ENCODE results near the gene FAM135A.

DNA sequence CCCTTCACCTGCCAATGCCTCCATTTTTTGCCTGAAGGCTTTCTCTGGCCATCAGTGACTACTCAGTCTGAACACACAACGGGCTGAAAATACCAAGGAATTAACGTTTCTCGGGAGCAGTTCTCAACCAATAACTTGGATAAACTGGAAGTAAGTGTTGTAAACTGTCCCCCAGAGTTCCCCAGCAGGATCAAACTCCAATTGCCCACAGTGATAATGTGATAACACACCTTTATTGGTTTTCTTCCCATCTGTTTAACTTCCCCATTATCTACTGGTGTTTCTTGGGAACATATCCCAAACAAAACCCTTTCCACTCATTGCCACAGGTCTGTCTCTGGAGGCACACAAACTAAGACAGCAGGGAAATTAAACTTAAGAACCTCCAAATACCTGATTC is 21.8 kb upstream of the FAM135A start:
- no peak for TF ChIP-seq RAD21 (IDR thresholded peaks at IDR 0.05)
- no peak for TF ChIP-seq GABPA (IDR thresholded peaks at IDR 0.05 in 1 of 2, conservative IDR thresholded peaks at IDR 0.05 in 1 of 2)
- TF ChIP-seq TAF1 (conservative IDR thresholded peaks at IDR 0.05): no peak
- TF ChIP-seq, protein P1, sequence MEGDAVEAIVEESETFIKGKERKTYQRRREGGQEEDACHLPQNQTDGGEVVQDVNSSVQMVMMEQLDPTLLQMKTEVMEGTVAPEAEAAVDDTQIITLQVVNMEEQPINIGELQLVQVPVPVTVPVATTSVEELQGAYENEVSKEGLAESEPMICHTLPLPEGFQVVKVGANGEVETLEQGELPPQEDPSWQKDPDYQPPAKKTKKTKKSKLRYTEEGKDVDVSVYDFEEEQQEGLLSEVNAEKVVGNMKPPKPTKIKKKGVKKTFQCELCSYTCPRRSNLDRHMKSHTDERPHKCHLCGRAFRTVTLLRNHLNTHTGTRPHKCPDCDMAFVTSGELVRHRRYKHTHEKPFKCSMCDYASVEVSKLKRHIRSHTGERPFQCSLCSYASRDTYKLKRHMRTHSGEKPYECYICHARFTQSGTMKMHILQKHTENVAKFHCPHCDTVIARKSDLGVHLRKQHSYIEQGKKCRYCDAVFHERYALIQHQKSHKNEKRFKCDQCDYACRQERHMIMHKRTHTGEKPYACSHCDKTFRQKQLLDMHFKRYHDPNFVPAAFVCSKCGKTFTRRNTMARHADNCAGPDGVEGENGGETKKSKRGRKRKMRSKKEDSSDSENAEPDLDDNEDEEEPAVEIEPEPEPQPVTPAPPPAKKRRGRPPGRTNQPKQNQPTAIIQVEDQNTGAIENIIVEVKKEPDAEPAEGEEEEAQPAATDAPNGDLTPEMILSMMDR (IDR thresholded peaks at IDR 0.05; ENCODE audit: low read depth, low read length, missing input control): no peak
- TF ChIP-seq YY1 (IDR thresholded peaks at IDR 0.05): no peak
- TF ChIP-seq MAX (IDR thresholded peaks at IDR 0.05): no peak

Measured in liver (tissue), 3 donors.